ENCODE data around the gene UFSP1.
A peak's percentile ranks its signal among the peaks of the same experiment; 100 is the strongest.

The UFSP1 gene

GRCh38 chr7:100882201-100882600 lies 7.3 kb downstream of the UFSP1 start:
- no peak for DNase-seq (ENCODE audit: low read depth)

GRCh38 chr7:100881136-100881535 lies 8.4 kb downstream of the UFSP1 start:
- DNase-seq (ENCODE audit: low read depth): no peak

GRCh38 chr7:100880645-100881044 lies 8.9 kb downstream of the UFSP1 start:
- no peak for DNase-seq (ENCODE audit: low read depth)

GRCh38 chr7:100879685-100880261 lies 9.7 kb downstream of the UFSP1 start:
- DNase-seq (ENCODE audit: low read depth): no peak

GRCh38 chr7:100878685-100879084 lies 10.8 kb downstream of the UFSP1 start:
- DNase-seq (ENCODE audit: low read depth): no peak

- DNase-seq (ENCODE audit: low read depth): no peak
These were observed 11.5 kb downstream of the UFSP1 start for GRCh38 chr7:100878013-100878412.

GRCh38 chr7:100875356-100875751 lies 14.2 kb downstream of the UFSP1 start:
- no peak for DNase-seq (ENCODE audit: low read depth)

- DNase-seq (ENCODE audit: low read depth): peak; percentile 98
These were observed 14.7 kb downstream of the UFSP1 start, which contains the start of gene SRRT for GRCh38 chr7:100874577-100875355. SRRT (plus strand) TSS chr7:100875103; CDS start chr7:100875591, 488 bp downstream.

- DNase-seq (ENCODE audit: low read depth): no peak
These were observed 15.3 kb downstream of the UFSP1 start for GRCh38 chr7:100874300-100874576.

GRCh38 chr7:100873599-100874299 lies 15.8 kb downstream of the UFSP1 start:
- no peak for DNase-seq (ENCODE audit: low read depth)

GRCh38 chr7:100867776-100868485 lies 21.6 kb downstream of the UFSP1 start:
- DNase-seq (ENCODE audit: low read depth): no peak

- peak; percentile 62 for DNase-seq (ENCODE audit: low read depth)
These were observed 22.3 kb downstream of the UFSP1 start, which contains the start of gene TRIP6 for GRCh38 chr7:100867040-100867775. TRIP6 (plus strand) TSS chr7:100867387; CDS start chr7:100867498, 111 bp downstream.

- DNase-seq (ENCODE audit: low read depth): no peak
These were observed 22.8 kb downstream of the UFSP1 start for GRCh38 chr7:100866729-100867039.

- DNase-seq (ENCODE audit: low read depth): no peak
These were observed 23.4 kb downstream of the UFSP1 start for GRCh38 chr7:100865938-100866728.

- DNase-seq (ENCODE audit: low read depth): no peak
These were observed 24.1 kb downstream of the UFSP1 start for GRCh38 chr7:100865372-100865911.

GRCh38 chr7:100864263-100864845 lies 25.2 kb downstream of the UFSP1 start:
- no peak for DNase-seq (ENCODE audit: low read depth)

GRCh38 chr7:100863406-100863950 lies 26.0 kb downstream of the UFSP1 start:
- DNase-seq (ENCODE audit: low read depth): no peak

GRCh38 chr7:100861616-100861985 lies 27.9 kb downstream of the UFSP1 start:
- DNase-seq (ENCODE audit: low read depth): no peak

GRCh38 chr7:100860702-100861615 lies 28.6 kb downstream of the UFSP1 start:
- no peak for DNase-seq (ENCODE audit: low read depth)

All from stimulated activated CD4-positive, alpha-beta T cell treated with anti-CD3 and anti-CD28 coated beads, Interleukin-2, amount 100 ng/mL, for 4 hours (primary cell).